Skeletal muscle cell (primary cell): ENCODE data around the gene GPR84.
A peak's percentile ranks its signal among the peaks of the same experiment; 100 is the strongest.
"Not testable (repeated sequence)": the region's sequence is repeated elsewhere in the genome, so short reads cannot be mapped to it uniquely, and the experiment has no call there.

Experiments used
- DNase-seq: peaks from one replicate; pipeline ENCODE4 v3.0.0-alpha.2; 2010; ENCODE audit warnings: low read depth
- H3K4me3 ChIP-seq: 2 replicates; pipeline ENCODE4 v1.5.1; 2011; ENCODE audit warnings: low read depth, mild to moderate bottlenecking, control low read depth, low read length, moderate library complexity

The GPR84 gene

GRCh38 chr12:54333420-54334034 is 30.8 kb downstream of the GPR84 start:
- no peak for DNase-seq

DNA sequence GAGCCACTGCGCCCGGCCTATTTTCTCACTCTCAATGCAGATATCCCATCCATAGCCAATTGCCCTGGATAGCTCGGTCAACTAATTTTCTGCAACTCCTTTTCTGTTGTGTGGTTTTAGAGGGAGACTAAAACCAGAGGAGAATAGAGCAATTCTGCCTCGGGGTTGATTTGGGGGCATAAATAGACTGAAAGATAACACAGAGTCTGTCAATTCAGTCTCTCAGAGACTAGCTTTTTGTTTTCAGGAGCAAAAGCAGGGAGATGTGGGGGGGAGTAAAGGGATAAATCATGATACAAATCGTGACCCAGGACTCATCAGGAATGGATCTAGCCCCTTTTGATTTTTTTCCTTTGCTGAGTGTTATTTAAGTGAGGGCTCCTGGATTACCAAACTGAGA is 32.8 kb downstream of the GPR84 start:
- no peak overlapping the region for H3K4me3 ChIP-seq
- no peak for DNase-seq

More at GRCh38 chr12:54333420-54334034, 30.8 kb downstream of the GPR84 start:
- no peak overlapping the region for H3K4me3 ChIP-seq

DNA sequence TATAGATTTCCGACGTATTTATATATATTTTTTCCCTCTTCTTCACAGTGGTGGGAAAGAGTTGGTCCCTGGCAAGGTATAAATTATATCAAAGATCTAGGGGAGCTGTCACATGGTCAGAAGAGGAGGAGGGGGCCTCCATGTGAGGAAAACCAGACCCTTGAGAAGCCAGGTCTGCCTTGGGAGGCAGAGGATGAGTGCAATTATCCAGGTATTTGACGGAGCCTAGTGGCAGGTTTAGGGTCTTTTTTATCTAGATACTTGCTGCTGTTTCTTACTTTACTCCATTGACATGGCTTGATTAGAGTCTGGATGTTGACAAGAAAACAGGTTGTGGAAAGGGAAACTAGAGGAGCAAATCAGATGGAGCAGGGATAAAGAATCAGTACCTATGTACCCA is 33.8 kb downstream of the GPR84 start:
- no peak overlapping the region for H3K4me3 ChIP-seq
- no peak for DNase-seq

- no peak overlapping the region for H3K4me3 ChIP-seq
Measured at GRCh38 chr12:54329759-54330158, 34.5 kb downstream of the GPR84 start.

DNA sequence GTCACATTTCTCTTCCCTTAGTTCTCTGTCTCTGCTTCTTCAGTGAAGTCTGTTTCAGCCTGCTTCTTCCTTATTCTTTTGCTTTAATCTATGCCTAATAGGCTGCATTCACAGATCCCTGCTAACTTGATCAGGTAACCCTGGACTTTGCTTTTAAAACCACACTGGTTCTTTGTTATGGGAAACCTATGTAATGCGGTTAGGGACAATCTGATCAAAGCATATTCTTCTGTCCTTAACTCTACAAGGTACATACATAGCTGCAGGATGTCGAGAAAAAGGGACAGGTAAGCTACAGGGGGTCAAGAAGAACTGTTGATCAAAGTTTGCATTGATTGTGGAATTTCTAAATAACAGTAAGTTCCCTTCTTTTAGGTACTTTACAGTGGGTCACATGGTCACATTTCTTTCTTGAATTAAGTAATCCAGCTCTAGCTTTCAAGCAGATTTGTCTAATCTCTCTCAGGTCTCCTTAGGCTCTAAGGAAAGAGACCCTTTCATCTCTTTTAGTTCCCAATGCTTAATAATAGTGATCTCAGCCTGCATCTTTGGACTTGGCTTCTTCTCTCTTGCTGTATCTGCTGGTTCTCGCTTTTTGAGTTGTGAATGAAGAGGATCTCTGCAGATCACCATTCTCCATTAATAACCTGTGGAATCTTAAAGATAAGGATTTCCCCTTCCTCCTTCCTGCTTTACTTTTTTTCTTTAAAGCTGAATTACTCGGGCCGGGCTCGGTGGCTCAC is 35.5 kb downstream of the GPR84 start:
- DNase-seq: no peak

More at GRCh38 chr12:54329759-54330158, 34.5 kb downstream of the GPR84 start:
- DNase-seq: no peak

GRCh38 chr12:54325442-54326109 is 38.7 kb downstream of the GPR84 start:
- not testable (repeated sequence) for DNase-seq
- peak overlapping the region; percentile 83 for H3K4me3 ChIP-seq

More for the DNA sequence above, 35.5 kb downstream of the GPR84 start:
- no peak overlapping the region for H3K4me3 ChIP-seq

DNA sequence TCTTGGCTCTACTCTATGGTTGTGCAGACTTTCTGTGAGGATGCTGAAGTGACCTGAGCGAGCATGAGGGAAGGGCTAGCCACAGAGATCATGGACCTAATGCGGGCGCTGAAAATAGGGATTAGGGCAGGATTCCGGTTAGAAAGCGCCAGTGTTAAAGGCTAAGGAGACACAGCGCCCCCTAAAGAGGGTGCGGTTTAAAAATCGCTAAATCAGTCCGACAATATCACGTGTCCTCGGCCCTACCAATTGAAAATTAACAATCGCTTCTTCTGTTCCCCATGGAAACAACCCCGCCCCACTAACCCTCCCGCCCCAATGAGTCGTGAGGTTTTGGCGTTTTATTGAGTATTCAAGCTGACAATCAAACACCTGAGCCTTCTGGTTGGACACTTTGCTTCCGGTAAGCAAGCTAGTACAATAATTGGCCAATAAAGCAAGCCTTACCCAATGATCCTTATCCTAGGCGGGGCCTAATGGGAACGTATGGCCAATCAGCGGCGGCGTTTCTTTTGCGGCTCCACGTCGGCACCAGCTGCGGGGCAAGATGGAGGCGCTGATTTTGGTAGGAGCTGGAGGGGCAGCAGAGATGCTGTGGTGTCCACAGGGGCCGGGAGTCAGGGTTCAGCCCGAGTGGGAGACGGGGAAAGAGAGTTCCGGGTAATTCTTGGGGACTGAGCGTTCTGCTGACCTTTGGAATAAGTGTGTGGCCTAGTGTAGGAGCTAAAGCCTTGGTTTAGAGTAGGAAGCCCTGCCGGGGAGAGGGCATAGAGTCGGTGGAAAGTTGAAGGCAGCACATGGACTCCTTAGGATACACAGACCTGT is 39.5 kb downstream of the GPR84 start, which contains the start of gene COPZ1:
Gene COPZ1, plus strand, starts transcription at position 515 of the 825 bp plus-strand sequence. Its CDS starts 33 bp downstream, at position 548.
- peak; percentile 99 for DNase-seq
- peak within 1 kb of the TSS; percentile 83 for H3K4me3 ChIP-seq

DNA sequence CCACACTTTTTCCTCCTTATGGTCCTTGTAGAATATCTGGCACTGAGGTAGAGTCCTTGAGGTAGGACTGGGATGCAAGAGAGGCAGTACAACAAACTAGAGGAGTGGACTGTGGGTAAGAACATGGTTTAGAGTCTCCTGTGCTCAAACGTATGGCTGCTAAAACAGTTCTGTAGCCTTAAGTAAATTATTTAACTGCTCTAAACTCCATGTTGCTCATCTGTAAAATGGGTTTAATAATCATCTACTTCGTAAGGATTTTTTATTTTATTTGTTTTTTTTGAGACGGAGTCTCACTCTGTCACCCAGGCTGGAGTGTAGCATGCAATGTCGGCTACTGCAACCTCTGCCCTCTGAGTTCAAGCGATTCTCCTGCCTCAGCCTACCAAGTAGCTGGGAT is 42.9 kb downstream of the GPR84 start:
- no peak overlapping the region for H3K4me3 ChIP-seq
- no peak for DNase-seq
